Activated T-cell treated with anti-CD3 and anti-CD28 coated beads, Interleukin-2, amount 50 U/mL, for 72 hours (primary cell): Measurements from ENCODE around the gene SLC8A1. TPM values are rescaled to one million over a fixed set of nuclear protein-coding genes. Genes with fewer than 3 reads are reported as not detected.

ENCODE experiments used
- ATAC-seq, 2 donors: fragments of 150-1000 bp; cut with Tn5 transposase; replicated peaks in 1 of 2; 2 replicates each; pipeline ENCODE4 v1.10.0; 2021; ENCODE audit warnings: moderate library complexity in 2 of 2, mild to moderate bottlenecking in 1 of 2
- DNase-seq, 2 donors: peaks; one replicate each; pipeline ENCODE4 v3.0.0; 2021 to 2022; ENCODE audit warnings: mixed read lengths in 1 of 2
- H3K27ac Mint-ChIP-seq: one replicate; pipeline ENCODE4 v1.8.0; 2022; ENCODE audit warnings: mild to moderate bottlenecking, moderate library complexity, mixed read lengths
- H3K27me3 Mint-ChIP-seq: one replicate; pipeline ENCODE4 v1.8.0; 2022; ENCODE audit warnings: low read depth, mixed read lengths
- H3K36me3 Mint-ChIP-seq, 2 donors: one replicate each; pipeline ENCODE4 v1.8.0; 2022; ENCODE audit warnings: mixed read lengths in 2 of 2, mild to moderate bottlenecking in 1 of 2; ENCODE audit not compliant: insufficient read depth in 2 of 2
- H3K4me1 Mint-ChIP-seq: one replicate; pipeline ENCODE4 v1.8.0; 2022; ENCODE audit warnings: low read depth, mixed read lengths
- H3K4me3 Mint-ChIP-seq, 2 donors: one replicate each; pipeline ENCODE4 v1.8.0; 2022; ENCODE audit warnings: mild to moderate bottlenecking in 2 of 2, mixed read lengths in 2 of 2, moderate library complexity in 2 of 2
- H3K9me3 Mint-ChIP-seq, 2 donors: one replicate each; pipeline ENCODE4 v1.8.0; 2022; ENCODE audit warnings: mixed read lengths in 2 of 2
- total RNA-seq, 2 donors: library from RNA; stranded (reverse); gene quantifications; one replicate each; pipeline ENCODE4 v1.2.3, GENCODE V29; 2022

SLC8A1 gene
- total RNA-seq, 2 donors from 2014 or later, result 0.58 to 1.9 TPM

GRCh38 chr2:40177366-40177765, 274.5 kb downstream of the SLC8A1 start:
- Mint-ChIP-seq H3K9me3 (no peaks in the 10 kb centered on the region), H3K27ac (no peak overlapping the region), H3K27me3 (no peaks in the 10 kb centered on the region), H3K36me3 (no peaks in the 10 kb centered on the region), H3K4me1 (peaks cover 10% of the 10 kb centered on the region), H3K4me3 (no peak overlapping the region)
- ATAC-seq (no peak), DNase-seq (no peak)

- Mint-ChIP-seq H3K27me3 (no peaks in the 10 kb centered on the region), H3K9me3 (no peaks in the 10 kb centered on the region), H3K4me3 (no peak overlapping the region), H3K27ac (no peak overlapping the region), H3K4me1 (peaks cover 13% of the 10 kb centered on the region), H3K36me3 (no peaks in the 10 kb centered on the region)
- ATAC-seq (no peak), DNase-seq (no peak)
Measured at GRCh38 chr2:40173276-40173675, 278.6 kb downstream of the SLC8A1 start.

- DNase-seq, result no peak
- Mint-ChIP-seq H3K4me1 (peaks cover 13% of the 10 kb centered on the region), H3K36me3 (no peaks in the 10 kb centered on the region), H3K9me3 (no peaks in the 10 kb centered on the region), H3K27ac (no peak overlapping the region), H3K4me3 (no peak overlapping the region), H3K27me3 (no peaks in the 10 kb centered on the region)
- ATAC-seq, result no peak
Measured at GRCh38 chr2:40169856-40170255, 282.0 kb downstream of the SLC8A1 start.

- H3K4me1 Mint-ChIP-seq, result peaks cover 13% of the 10 kb centered on the region
- no peak overlapping the region for H3K4me3 Mint-ChIP-seq
- H3K36me3 Mint-ChIP-seq, result no peaks in the 10 kb centered on the region
- no peak for ATAC-seq
- H3K27me3 Mint-ChIP-seq, result no peaks in the 10 kb centered on the region
- H3K27ac Mint-ChIP-seq, result no peak overlapping the region
- no peaks in the 10 kb centered on the region for H3K9me3 Mint-ChIP-seq
- no peak for DNase-seq
Measured at GRCh38 chr2:40169430-40169829, 282.5 kb downstream of the SLC8A1 start.

GRCh38 chr2:40168546-40168945, 283.3 kb downstream of the SLC8A1 start:
- DNase-seq, result no peak
- no peaks in the 10 kb centered on the region for H3K36me3 Mint-ChIP-seq
- H3K4me3 Mint-ChIP-seq, result no peak overlapping the region

GRCh38 chr2:40168032-40168431, 283.9 kb downstream of the SLC8A1 start:
- Mint-ChIP-seq H3K4me1 (peaks cover 13% of the 10 kb centered on the region), H3K27ac (no peak overlapping the region), H3K4me3 (no peak overlapping the region), H3K9me3 (no peaks in the 10 kb centered on the region), H3K36me3 (no peaks in the 10 kb centered on the region), H3K27me3 (no peaks in the 10 kb centered on the region)
- DNase-seq (no peak), ATAC-seq (no peak)

More at GRCh38 chr2:40168546-40168945, 283.3 kb downstream of the SLC8A1 start:
- no peaks in the 10 kb centered on the region for H3K27me3 Mint-ChIP-seq
- peaks cover 13% of the 10 kb centered on the region for H3K4me1 Mint-ChIP-seq
- no peak overlapping the region for H3K27ac Mint-ChIP-seq
- no peak for ATAC-seq
- no peaks in the 10 kb centered on the region for H3K9me3 Mint-ChIP-seq

- DNase-seq (no peak), ATAC-seq (no peak)
- Mint-ChIP-seq H3K27me3 (no peaks in the 10 kb centered on the region), H3K27ac (no peak overlapping the region), H3K4me3 (no peak overlapping the region), H3K9me3 (no peaks in the 10 kb centered on the region), H3K4me1 (peaks cover 13% of the 10 kb centered on the region), H3K36me3 (no peaks in the 10 kb centered on the region)
Measured at GRCh38 chr2:40166006-40166405, 285.9 kb downstream of the SLC8A1 start.

GRCh38 chr2:40165509-40165844, 286.4 kb downstream of the SLC8A1 start:
- no peaks in the 10 kb centered on the region for H3K27me3 Mint-ChIP-seq
- DNase-seq, result no peak

GRCh38 chr2:40164736-40165508, 287.0 kb downstream of the SLC8A1 start:
- Mint-ChIP-seq H3K4me3 (no peak overlapping the region), H3K9me3 (no peaks in the 10 kb centered on the region), H3K36me3 (no peaks in the 10 kb centered on the region), H3K27me3 (no peaks in the 10 kb centered on the region), H3K27ac (no peak overlapping the region), H3K4me1 (peaks cover 13% of the 10 kb centered on the region)
- DNase-seq (no peak), ATAC-seq (no peak)

More at GRCh38 chr2:40165509-40165844, 286.4 kb downstream of the SLC8A1 start:
- no peak for ATAC-seq
- H3K4me3 Mint-ChIP-seq, result no peak overlapping the region
- no peak overlapping the region for H3K27ac Mint-ChIP-seq
- peaks cover 13% of the 10 kb centered on the region for H3K4me1 Mint-ChIP-seq
- H3K36me3 Mint-ChIP-seq, result no peaks in the 10 kb centered on the region
- no peaks in the 10 kb centered on the region for H3K9me3 Mint-ChIP-seq

- DNase-seq (no peak), ATAC-seq (no peak)
- Mint-ChIP-seq H3K27ac (no peak overlapping the region), H3K4me1 (no peaks in the 10 kb centered on the region), H3K36me3 (no peaks in the 10 kb centered on the region), H3K4me3 (no peak overlapping the region), H3K9me3 (no peaks in the 10 kb centered on the region), H3K27me3 (no peaks in the 10 kb centered on the region)
Measured at GRCh38 chr2:40161986-40162385, 289.9 kb downstream of the SLC8A1 start.

- H3K9me3 Mint-ChIP-seq, result no peaks in the 10 kb centered on the region
- H3K27me3 Mint-ChIP-seq, result no peaks in the 10 kb centered on the region
- DNase-seq, result no peak
- no peak overlapping the region for H3K4me3 Mint-ChIP-seq
- no peaks in the 10 kb centered on the region for H3K36me3 Mint-ChIP-seq
- H3K4me1 Mint-ChIP-seq, result no peaks in the 10 kb centered on the region
- ATAC-seq, result no peak
- H3K27ac Mint-ChIP-seq, result no peak overlapping the region
Measured at GRCh38 chr2:40160751-40161218, 291.1 kb downstream of the SLC8A1 start.

- no peak overlapping the region for H3K4me3 Mint-ChIP-seq
- DNase-seq, result no peak
Measured at GRCh38 chr2:40159333-40159732, 292.6 kb downstream of the SLC8A1 start.

GRCh38 chr2:40158781-40159180, 293.1 kb downstream of the SLC8A1 start:
- DNase-seq (no peak), ATAC-seq (no peak)
- H3K36me3 Mint-ChIP-seq, result no peaks in the 10 kb centered on the region
- H3K4me3 Mint-ChIP-seq, result no peak overlapping the region
- no peaks in the 10 kb centered on the region for H3K27me3 Mint-ChIP-seq
- no peak overlapping the region for H3K27ac Mint-ChIP-seq
- H3K4me1 Mint-ChIP-seq, result no peaks in the 10 kb centered on the region
- H3K9me3 Mint-ChIP-seq, result no peaks in the 10 kb centered on the region

More at GRCh38 chr2:40159333-40159732, 292.6 kb downstream of the SLC8A1 start:
- no peaks in the 10 kb centered on the region for H3K9me3 Mint-ChIP-seq
- ATAC-seq, result no peak
- no peaks in the 10 kb centered on the region for H3K4me1 Mint-ChIP-seq
- H3K27ac Mint-ChIP-seq, result no peak overlapping the region
- H3K27me3 Mint-ChIP-seq, result no peaks in the 10 kb centered on the region
- H3K36me3 Mint-ChIP-seq, result no peaks in the 10 kb centered on the region

- Mint-ChIP-seq H3K27me3 (peaks cover 5% of the 10 kb centered on the region), H3K27ac (no peak overlapping the region), H3K36me3 (peaks cover 0 to 1% of the 10 kb centered on the region in 2 donors), H3K4me3 (no peak overlapping the region), H3K4me1 (no peaks in the 10 kb centered on the region), H3K9me3 (no peaks in the 10 kb centered on the region)
- DNase-seq, result no peak
- no peak for ATAC-seq
Measured at GRCh38 chr2:40155728-40156127, 296.2 kb downstream of the SLC8A1 start.
